ENCODE results near the gene CORO6. TPM values are rescaled to one million over a fixed set of nuclear protein-coding genes. Genes with fewer than 3 reads are reported as not detected.

Gene CORO6
- total RNA-seq, 1 donor from 2014 or later = 7.1 TPM

GRCh38 chr17:29571883-29572681 lies 50.6 kb downstream of the CORO6 start:
- Mint-ChIP-seq H3K36me3 (ENCODE audit: unreplicated experiment) (peaks cover 9% of the 10 kb centered on the region), H3K9me3 (ENCODE audit: unreplicated experiment) (no peaks in the 10 kb centered on the region), H3K27ac (ENCODE audit: unreplicated experiment) (no peak overlapping the region), H3K27me3 (ENCODE audit: unreplicated experiment) (no peaks in the 10 kb centered on the region), H3K4me3 (ENCODE audit: unreplicated experiment) (no peak overlapping the region), H3K4me1 (ENCODE audit: unreplicated experiment) (peaks cover 17% of the 10 kb centered on the region)
- no peak for DNase-seq (ENCODE audit: extremely low spot score, unreplicated experiment)
- TF ChIP-seq, protein P1, sequence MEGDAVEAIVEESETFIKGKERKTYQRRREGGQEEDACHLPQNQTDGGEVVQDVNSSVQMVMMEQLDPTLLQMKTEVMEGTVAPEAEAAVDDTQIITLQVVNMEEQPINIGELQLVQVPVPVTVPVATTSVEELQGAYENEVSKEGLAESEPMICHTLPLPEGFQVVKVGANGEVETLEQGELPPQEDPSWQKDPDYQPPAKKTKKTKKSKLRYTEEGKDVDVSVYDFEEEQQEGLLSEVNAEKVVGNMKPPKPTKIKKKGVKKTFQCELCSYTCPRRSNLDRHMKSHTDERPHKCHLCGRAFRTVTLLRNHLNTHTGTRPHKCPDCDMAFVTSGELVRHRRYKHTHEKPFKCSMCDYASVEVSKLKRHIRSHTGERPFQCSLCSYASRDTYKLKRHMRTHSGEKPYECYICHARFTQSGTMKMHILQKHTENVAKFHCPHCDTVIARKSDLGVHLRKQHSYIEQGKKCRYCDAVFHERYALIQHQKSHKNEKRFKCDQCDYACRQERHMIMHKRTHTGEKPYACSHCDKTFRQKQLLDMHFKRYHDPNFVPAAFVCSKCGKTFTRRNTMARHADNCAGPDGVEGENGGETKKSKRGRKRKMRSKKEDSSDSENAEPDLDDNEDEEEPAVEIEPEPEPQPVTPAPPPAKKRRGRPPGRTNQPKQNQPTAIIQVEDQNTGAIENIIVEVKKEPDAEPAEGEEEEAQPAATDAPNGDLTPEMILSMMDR (IDR thresholded peaks at IDR 0.05) = no peak

GRCh38 chr17:29571486-29571882 lies 51.2 kb downstream of the CORO6 start:
- H3K4me1 Mint-ChIP-seq (ENCODE audit: unreplicated experiment) = peaks cover 17% of the 10 kb centered on the region
- DNase-seq (ENCODE audit: extremely low spot score, unreplicated experiment) = no peak
- H3K36me3 Mint-ChIP-seq (ENCODE audit: unreplicated experiment) = peaks cover 9% of the 10 kb centered on the region
- H3K27ac Mint-ChIP-seq (ENCODE audit: unreplicated experiment) = no peak overlapping the region
- no peak overlapping the region for H3K4me3 Mint-ChIP-seq (ENCODE audit: unreplicated experiment)
- H3K27me3 Mint-ChIP-seq (ENCODE audit: unreplicated experiment) = no peaks in the 10 kb centered on the region
- H3K9me3 Mint-ChIP-seq (ENCODE audit: unreplicated experiment) = no peaks in the 10 kb centered on the region
- TF ChIP-seq, protein P1 (IDR thresholded peaks at IDR 0.05) = no peak

DNA sequence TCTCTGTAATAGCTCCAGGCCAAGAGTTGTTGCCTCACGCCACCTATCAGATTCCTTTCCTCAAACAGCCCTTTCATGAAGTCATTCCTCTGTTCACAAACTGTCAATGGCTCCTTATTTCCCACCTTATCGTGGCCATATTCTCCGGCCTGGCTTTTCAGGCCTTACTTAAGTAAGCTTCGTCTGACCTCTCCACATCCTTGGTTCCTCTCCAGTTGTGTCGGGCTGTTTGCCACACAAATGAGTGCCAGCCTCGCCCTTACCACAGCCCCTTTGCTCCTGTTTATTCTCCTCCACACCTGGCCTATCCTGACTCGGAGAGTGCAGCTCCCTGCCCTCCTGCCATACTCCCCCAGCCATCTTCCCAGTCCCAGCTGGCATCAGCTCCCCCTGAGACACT lies 52.2 kb downstream of the CORO6 start:
- TF ChIP-seq, protein P1 (IDR thresholded peaks at IDR 0.05) = no peak
- Mint-ChIP-seq H3K9me3 (ENCODE audit: unreplicated experiment) (no peaks in the 10 kb centered on the region), H3K36me3 (ENCODE audit: unreplicated experiment) (peaks cover 9% of the 10 kb centered on the region), H3K27me3 (ENCODE audit: unreplicated experiment) (no peaks in the 10 kb centered on the region), H3K4me3 (ENCODE audit: unreplicated experiment) (peak overlapping the region; percentile 30), H3K27ac (ENCODE audit: unreplicated experiment) (peak overlapping the region; percentile 6), H3K4me1 (ENCODE audit: unreplicated experiment) (peaks cover 24% of the 10 kb centered on the region)
- DNase-seq (ENCODE audit: extremely low spot score, unreplicated experiment) = peak; percentile 42

DNA sequence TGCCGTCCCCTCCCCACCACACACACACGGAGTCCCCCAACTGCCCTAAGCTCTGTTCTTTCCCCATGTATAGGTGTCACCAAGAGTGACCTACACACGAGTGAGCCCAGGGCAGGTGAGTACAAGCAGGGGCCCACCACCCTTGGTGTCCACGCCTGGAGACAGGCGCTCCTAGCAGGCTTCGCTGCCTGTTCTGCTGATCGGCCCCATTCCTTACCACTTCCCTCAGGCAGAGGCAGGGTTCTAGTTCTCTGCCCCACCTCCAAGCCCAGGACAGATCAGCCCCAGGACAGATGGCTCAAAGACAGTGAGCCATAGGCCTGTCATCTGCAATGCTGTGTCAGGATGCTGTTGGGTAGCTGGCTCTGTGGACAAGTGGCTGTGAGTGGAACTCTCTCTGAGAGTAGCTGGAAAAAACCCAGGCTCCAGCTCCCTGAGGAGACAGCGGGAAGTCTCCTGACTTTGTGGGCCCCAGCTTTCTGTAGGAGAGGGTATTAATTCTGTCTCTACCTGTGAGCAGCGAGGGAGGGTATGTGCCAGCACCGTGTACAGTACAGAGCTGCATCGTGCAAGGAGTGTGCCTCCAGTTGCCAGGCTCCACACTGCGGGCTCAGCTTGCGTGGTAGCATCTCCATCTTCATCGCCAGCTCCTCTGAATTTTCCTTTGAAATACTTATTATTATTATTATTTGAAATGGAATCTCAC lies 53.3 kb downstream of the CORO6 start:
- peaks cover 5% of the 10 kb centered on the region for H3K36me3 Mint-ChIP-seq (ENCODE audit: unreplicated experiment)
- DNase-seq (ENCODE audit: extremely low spot score, unreplicated experiment) = peak; percentile 72

More for the DNA sequence above, 53.3 kb downstream of the CORO6 start:
- Mint-ChIP-seq H3K27me3 (ENCODE audit: unreplicated experiment) (no peaks in the 10 kb centered on the region), H3K4me1 (ENCODE audit: unreplicated experiment) (peaks cover 24% of the 10 kb centered on the region), H3K4me3 (ENCODE audit: unreplicated experiment) (peak overlapping the region; percentile 85), H3K27ac (ENCODE audit: unreplicated experiment) (peak overlapping the region; percentile 89), H3K9me3 (ENCODE audit: unreplicated experiment) (no peaks in the 10 kb centered on the region)
- TF ChIP-seq, protein P1 (IDR thresholded peaks at IDR 0.05) = no peak

Measured in osteocyte (in vitro differentiated cells).